Stimulated activated CD8-positive, alpha-beta memory T cell treated with anti-CD3 and anti-CD28 coated beads, Interleukin-4, amount 100 ng/mL, for 48 hours (primary cell): Measurements from ENCODE around the gene TBCD.

Experiments used
- DNase-seq: peaks from one replicate; pipeline ENCODE4 v3.0.0-alpha.2; 2020

TBCD gene

GRCh38 chr17:82793974-82794630, 42.2 kb downstream of the TBCD start:
- no peak for DNase-seq

DNA sequence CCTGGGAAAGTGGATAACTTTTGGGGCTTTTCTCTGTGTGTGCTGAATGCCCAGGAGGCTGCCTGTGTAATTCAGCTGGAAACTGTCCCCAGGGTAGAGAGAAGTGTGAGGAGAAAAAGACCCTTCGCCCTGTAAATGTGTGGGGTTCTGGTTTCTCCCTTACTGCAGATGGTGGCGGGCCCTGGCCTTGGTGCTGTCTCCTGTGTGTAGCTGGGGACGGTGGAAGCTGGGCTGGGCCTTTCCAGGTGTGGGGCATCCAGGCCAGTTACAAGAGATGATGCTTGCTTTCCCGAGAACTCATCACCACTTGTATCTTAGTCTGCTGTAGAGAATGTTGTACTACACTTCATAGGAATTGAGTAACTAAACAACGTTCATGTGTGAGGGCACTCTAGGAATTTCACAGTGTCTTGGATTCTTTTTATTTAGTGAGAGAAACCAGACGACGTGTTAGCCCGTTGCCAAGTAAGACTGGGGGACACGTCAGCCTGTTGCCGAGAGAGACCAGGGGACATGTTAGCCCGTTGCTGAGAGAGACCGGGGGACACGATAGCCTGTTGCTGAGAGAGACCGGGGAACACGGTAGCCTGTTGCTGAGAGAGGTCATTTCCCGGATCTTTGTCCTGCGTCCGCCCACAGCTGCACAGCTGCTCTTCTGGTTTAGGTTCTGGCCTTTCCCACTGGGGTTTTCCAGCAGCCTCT, 43.1 kb downstream of the TBCD start:
- DNase-seq = no peak

DNA sequence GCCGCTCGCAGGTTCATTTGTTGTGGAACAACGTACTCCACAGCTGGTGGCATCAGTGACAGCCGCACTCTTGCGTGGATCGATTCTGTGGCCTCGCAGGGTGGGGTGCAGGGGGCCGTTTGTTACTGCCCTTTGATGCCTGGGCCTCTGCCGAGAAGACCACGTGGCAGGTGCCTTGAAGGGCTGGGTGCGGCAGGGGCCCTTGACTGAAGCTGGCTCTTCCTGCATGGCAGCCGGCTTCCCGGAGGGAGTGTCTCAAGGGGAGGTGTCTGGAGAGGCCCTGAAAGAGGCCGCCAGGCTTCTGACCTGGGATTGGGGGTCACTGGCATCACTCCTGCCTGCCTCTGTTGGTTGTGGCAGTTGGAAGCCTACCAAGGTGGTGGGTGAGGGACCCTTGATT, 43.8 kb downstream of the TBCD start:
- DNase-seq = no peak

DNA sequence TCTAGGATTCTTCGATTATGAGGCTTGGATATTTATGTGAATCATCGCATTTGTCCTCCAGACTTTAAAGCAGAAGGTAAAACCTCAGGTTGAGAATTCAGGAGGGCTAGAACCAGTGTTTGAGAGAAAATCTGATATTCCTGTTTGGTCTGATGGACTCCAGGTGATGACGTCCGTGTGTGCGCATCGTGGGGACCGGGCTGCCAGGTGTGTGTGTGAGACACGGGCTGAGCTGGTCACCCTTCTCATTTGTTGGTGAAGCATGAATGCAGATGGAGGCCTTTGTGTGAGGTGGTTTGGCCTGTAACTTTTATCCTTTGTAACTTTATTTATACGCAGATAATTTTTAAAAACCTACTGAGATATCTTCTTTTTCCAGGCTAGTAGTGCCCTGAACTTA, 45.2 kb downstream of the TBCD start:
- no peak for DNase-seq

GRCh38 chr17:82798752-82799151, 46.9 kb downstream of the TBCD start:
- DNase-seq = no peak

GRCh38 chr17:82799591-82799990, 47.7 kb downstream of the TBCD start:
- no peak for DNase-seq

DNA sequence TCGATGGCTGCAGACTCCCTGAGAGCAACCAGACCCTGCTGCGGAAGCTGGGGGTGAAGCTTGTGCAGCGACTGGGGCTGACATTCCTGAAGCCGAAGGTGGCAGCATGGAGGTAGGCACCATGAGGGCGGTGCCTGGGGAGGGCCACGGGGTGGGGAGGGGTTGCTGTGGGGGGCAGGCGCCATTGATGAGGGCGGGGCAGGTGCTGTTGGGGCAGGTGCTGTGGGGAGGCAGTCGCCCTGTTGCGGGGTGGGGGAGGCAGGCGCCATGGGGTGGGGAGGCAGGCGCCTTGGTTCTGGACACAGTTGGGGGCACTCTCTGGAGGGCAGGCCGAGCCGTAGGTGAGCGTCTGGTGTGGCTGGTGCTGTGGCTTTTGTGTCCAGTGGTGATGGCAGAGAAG, 49.0 kb downstream of the TBCD start:
- DNase-seq = no peak

DNA sequence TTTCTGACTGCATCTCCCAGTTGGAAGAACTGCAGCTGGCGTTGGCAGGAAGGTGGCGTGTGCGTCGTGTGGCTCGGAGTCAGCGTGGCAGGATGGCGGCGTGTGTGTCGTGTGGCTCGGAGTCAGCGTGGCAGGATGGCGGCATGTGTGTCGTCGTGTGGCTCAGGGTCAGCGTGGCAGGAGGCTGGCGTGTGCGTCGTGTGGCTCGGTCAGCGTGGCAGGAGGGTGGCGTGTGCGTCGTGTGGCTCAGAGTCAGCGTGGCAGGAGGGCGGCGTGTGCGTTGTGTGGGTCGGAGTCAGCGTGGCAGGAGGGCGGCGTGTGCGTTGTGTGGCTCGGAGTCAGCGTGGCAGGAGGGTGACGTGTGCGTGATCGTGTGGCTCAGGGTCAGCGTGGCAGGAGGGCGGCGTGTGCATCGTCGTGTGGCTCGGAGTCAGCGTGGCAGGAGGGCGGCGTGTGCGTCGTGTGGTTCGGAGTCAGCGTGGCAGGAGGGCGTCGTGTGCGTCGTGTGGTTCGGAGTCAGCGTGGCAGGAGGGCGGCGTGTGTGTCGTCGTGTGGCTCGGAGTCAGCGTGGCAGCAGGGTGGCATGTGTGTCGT, 49.6 kb downstream of the TBCD start:
- no peak for DNase-seq

GRCh38 chr17:82802075-82802780, 50.4 kb downstream of the TBCD start:
- DNase-seq = no peak

- DNase-seq = no peak
Observed at GRCh38 chr17:82803185-82803584, 51.3 kb downstream of the TBCD start.

DNA sequence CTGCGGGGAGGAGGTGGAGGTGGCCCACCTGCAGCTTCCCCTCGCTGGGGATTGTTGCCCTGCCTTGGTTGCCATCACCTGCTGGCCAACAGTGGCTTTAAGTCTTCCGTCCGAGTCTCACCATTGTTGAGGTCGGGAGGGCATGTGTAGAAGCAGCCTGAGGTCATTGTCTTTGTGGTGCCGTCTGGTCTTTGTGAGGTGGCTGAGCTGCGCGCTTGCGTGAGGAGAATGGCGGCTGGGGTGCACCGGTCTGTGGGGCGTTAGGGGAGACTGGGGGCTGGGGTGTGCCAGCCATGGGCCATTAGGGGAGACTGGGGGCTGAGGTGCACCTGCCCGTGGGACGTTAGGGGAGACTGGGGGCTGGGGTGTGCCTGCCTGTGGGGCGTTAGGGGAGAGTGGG, 51.7 kb downstream of the TBCD start:
- no peak for DNase-seq

DNA sequence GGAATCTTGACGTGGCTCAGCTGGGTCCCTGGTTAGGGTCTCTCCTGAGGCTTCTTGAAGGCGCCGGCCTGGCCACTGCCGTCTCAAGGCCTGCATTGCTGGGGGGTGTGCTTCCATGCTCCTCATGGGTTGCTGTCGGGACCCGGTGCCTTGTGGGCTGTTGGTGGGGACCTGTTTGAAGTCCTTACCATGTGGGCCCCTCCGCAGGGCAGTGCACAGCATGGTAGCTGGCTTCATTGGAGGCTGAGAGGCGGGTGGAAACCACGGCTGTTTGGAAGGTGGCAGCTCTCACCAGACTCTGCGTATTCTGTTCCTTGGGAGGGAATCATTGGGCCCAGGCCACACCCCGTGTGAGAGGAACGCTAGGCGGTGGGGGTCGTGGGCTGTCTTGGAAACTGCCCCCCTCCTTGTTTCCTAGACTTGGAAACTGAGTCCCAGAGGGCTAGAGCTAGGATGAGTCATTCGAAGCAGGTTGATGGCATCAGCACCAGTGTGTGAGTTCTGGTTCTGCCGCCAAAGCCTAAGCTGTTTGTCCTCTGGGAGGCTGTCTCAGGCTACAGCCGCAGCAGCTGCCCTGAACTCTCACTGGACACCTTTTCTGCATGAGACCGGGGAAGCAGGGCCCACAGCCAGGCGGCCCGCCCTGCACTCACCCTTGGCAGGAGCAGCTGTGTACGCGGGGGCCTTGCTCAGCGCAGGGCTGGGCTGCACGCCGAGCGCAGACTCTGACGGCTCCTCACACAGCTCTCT, 52.8 kb downstream of the TBCD start:
- no peak for DNase-seq

DNA sequence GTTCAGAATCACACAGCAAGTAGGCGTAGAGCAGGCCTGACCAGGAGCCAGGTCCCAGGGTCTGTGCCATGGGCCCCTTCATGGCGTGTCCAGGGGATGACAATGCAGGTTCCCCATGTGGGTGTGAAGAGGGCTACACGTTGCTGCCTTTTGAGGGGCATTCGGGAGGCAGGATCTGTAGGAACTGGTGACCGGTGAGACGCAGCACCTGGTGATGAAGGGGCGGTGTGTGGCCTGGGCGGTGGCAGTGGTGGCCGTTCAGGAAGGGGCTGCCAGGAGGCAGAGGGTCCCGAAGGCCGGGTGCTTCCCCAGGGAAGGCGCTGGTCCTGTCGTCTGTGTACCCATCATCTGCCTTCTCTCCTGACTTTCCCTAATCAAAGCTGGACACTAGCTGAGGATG, 53.4 kb downstream of the TBCD start:
- DNase-seq = no peak

- DNase-seq = no peak
Observed at GRCh38 chr17:82805823-82806222, 54.0 kb downstream of the TBCD start.

GRCh38 chr17:82806645-82807044, 54.8 kb downstream of the TBCD start:
- DNase-seq = no peak

DNA sequence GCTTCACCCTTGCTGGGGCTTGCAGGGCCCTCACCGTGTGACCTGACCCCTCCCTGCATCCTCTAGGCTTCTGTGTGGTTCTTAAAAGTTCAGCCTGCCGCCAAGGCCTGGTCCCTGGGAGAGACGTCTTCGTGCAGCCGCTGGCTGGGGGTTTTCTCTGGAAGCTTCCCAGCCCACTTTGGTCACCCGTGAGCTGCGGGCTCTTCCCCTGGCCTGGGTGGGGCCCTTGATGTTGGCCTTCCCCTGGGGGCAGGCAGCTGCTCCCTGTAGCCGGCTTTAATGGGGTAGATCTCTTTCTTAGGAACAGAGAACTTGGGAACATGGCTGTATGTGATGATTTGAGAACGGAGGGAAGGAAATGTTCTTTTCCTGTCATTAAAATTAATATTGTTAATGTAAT, 55.2 kb downstream of the TBCD start:
- DNase-seq = no peak

DNA sequence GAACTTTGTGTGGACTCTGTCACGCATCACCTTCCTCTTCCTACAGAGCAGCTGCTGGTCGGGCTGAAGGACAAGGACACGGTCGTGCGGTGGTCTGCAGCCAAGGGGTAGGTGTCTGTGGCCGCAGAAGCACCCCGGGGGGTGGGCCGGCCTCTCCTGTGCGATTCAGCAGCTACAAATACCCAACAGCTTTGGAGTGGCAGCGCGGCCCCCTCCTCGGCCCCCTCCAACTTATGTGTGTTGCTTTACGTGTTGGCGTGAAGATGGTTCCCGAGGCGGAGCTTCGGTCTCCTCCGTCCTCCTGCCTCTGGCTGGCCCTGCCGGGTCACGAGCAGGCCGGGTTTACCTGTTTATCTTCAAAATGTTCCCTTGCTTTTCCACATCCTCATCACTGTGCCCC, 55.7 kb downstream of the TBCD start:
- no peak for DNase-seq

DNA sequence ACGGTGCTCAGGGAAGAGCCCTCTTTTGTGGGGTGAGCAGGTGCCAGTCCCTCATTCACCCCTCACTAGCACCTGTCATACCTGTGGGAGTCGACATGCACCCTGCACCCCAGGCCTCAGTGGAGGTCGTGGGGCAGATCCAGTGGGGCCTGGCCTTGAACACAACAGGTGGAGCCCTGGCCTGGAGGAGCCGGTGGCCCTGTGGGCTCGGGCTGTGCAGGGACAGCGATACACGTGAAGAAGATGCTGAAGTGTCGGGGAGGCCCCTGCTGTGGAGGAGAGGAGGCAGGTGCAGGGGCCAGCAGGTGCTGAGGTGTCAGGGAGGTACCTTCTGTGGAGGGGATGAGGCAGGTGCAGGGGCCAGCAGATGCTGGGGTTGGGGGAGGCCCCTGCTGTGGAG, 56.1 kb downstream of the TBCD start:
- DNase-seq = no peak

DNA sequence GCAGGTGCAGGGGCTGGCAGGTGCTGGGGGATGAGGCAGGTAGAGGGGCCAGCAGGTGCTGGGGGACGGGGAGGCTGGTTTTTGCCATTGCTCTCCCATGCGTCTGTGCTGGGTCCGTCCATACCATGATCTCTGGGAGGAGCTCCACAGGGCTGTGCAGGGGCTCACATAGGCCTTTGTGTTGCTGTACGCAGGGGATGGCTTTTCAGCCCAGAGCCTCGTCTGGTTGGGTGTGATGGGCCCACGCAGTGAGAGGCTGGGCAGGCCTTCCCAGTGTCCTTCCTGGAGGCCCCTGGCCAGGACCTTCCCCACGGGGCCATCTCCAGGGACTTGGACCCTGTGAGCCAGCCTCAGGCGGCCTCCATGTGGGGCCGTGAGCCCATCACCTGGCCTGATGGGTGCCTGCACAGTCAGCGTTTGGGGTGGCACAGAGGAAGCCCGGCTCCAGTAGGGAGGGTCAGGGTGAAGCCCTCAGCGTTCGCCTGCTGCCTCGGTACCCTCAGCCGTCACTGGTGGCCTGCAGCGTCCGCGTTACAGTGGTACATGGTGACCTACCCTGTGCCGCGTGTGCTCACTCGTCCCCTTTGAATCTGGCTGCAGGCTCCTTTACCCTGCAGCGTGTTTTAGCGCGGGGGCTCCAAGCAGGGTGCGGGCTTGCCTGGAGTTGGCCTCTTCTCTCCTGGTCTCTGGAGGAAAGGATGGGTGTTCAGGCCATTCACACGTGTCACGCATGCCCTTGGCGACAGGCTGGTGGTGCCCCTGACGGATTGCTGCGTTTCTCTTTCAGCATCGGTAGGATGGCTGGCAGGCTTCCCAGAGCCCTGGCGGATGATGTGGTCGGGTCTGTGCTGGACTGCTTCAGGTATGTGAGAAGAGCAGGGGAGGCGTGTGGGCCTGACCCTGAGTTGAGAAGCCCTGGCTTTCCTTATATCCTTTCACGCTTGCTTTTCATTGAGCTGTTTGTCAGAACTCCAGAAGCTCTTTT, 57.3 kb downstream of the TBCD start:
- DNase-seq = no peak

DNA sequence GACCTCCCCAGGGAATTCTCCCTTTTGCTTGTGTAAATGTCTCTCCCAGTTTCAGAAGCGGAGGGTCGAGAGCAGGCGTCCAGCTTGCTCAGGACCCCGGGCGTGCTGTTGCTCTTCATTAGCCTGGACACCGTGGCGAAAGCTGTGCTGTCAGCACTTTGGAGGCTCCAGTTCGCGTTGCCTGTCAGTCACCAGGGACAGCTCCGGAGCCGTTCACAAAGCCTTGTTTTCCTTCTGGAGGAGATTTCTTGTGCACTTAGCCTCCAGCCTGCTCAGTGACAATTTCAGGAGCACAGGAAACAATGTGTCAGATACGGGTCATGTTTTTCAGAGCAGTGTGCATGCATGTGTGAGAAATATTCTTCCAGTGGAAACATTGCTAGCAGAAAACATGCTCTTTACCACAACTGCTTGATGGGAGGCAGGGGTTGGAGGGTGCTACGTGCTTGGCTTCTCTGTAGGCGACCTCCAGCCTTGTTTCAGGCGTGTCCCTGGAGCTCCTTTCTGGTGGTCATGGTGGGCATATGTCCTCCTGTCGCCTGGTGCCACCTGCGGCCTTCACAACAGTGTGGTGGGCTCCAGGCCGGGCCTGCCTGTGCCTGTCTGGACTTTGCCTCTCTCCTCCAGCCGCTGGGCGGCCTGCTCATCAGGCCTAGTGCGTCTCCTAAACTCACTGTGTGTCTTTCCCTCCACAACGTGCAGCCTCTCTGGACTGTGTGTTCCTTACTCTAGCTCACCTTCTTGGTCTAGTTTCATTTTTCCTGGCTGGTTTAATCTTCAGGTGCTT, 59.0 kb downstream of the TBCD start:
- DNase-seq = no peak

- no peak for DNase-seq
Observed at GRCh38 chr17:82812058-82812457, 60.2 kb downstream of the TBCD start.
